Activated CD4-positive, alpha-beta T cell treated with anti-CD3 and anti-CD28 coated beads, Interleukin-2, amount 50 U/mL, for 4 hours (primary cell): ENCODE results near the gene MATN1.

Source experiments
- DNase-seq, 2 experiments: peaks; one replicate each; pipeline ENCODE4 v3.0.0-alpha.2; 2020

The MATN1 gene

DNA sequence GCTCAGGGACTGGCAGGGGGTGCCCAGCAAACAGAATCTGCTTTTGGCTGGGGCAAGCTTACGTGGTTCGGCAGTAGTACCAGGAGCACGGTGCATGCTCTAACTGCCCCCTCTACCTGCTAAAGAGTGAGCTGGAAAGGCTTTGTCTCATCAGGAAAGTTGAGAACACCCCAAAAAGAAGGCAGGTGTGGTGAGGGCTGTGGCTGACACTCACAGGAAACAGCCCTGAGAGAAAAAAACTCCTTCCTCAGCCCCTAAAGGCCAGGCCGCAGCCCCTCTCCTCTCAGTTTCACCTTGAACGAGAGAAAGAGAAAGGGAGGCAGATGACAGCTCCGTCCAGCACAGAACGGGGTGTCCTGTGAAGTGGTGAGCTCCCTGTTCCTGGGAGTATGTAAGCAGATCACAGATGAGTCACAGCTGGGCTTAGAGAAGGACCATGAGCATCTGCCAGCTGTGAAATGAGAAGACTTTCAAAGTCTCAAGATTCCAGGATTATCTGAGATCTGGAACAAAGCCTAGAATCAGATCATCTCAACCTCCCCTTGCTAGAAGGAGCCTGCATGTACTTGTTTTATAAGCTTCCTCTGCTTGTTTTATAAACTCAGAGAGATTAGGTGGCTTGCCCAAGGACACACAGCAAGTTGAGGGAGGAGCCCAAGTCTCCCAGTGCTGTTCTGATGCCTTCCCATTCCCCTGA is 20.8 kb upstream of the MATN1 start:
- DNase-seq = no peak

DNA sequence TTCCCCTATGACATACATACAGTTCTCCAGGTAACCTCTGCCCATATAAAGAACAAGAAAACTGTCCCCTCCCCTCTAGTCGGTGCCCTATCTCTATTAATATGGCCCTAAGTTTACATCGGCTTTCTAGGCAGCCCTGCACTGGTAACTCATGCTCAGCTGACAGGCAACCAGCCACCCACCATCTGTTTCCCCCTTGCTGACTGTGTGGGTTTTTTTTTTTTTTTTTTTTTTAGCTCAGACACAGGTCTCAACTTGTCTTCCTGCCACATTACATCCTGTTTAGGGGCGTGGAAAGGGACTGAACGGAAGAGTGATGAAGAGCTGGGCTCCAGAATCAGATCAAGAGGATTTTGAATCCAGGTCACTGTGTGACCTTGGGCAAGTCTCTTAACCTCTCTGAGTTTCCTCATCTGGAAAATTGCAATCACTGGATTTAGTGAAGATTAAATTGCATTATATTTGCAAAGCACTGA is 20.2 kb upstream of the MATN1 start:
- peak; percentile 62 to 67 for DNase-seq

DNA sequence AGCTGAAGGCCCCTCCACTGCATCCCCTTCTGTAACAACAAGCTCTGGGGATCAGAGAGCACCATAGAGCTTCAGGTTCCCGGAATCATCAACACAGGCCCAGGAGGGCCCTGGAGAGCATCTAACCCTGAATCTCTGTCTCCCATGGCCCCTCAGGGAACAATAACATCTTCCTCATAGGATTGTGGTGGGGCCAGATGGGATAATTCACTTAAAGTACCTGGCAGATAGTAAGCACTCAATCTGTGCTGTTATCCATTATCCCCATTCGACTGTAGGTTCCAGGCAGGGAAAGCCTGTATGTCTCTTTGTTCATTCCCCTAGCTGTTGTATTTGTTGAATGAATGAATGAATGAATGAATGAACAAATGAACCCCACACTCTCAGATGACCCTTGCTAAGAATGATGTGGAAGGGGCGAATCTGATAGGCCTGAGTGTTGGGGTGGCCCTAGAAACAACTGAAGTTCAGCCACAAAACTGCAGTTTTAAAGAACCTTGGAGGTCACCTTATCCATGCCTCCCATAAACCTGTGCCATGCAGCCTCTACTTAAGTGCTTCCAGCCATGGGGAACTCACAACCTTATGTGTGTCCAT is 19.7 kb upstream of the MATN1 start:
- no peak for DNase-seq

DNA sequence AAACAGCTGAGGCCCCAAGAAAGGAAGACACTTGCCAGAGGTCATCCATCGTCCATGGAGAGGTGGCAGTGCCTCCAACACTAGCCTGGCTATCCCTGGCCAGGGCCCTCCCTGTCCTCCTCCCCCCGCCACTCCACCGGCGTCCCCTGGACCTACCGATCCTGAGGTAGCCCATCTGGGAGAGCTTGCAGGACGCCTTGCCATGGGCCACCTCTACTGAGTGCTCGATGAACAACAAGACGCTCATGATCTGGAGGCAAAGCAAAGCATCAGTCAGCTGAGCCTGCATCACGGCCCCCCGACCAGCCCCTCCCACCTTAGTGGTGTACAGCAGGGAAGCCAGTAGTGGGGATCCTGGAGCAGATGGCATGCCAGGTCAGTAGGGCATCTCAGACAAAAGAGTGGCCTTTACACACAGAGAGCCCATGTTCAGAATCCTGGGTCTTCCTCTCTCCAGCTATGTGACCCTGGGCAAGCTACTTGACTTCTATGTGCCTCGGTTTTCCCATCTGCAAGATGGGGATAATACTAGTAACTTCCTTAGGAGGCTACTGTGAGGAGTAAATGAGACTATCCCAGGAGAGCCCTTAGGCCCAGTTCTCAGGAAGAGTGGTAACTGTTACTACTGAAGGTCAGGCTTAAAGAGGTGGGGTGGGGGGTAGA is 19.0 kb upstream of the MATN1 start:
- DNase-seq = no peak

DNA sequence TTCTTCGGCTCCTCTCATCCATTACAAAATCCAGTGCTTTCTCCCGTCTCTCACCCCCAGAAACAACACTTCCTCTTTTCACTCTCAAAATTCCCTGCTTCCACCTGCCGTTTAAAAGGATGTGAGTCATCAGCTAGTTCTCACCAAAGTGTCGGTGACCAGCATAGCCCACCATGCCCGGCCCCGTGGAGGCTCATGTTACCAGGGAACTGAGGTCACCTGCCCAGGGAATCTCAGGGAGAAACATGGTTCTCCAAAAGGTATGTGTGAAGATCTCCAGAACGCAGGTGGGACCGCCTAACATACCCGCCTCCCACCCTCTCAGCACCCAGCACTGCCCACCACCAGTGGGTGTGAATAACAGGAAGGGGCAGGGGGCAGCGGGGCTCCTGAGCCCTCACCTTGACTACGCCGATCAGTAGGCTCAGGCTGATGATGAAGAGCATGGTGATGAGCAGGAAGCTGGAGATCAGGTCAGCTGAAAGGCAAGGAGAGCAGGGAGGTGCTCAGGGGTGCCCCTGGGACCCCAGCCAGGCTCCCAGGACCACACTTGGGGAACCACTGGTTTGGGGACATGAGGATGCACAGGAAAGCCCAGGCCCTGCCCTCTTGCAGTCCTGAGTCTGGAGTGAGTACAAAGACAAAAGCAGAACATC is 18.0 kb upstream of the MATN1 start:
- DNase-seq = no peak

DNA sequence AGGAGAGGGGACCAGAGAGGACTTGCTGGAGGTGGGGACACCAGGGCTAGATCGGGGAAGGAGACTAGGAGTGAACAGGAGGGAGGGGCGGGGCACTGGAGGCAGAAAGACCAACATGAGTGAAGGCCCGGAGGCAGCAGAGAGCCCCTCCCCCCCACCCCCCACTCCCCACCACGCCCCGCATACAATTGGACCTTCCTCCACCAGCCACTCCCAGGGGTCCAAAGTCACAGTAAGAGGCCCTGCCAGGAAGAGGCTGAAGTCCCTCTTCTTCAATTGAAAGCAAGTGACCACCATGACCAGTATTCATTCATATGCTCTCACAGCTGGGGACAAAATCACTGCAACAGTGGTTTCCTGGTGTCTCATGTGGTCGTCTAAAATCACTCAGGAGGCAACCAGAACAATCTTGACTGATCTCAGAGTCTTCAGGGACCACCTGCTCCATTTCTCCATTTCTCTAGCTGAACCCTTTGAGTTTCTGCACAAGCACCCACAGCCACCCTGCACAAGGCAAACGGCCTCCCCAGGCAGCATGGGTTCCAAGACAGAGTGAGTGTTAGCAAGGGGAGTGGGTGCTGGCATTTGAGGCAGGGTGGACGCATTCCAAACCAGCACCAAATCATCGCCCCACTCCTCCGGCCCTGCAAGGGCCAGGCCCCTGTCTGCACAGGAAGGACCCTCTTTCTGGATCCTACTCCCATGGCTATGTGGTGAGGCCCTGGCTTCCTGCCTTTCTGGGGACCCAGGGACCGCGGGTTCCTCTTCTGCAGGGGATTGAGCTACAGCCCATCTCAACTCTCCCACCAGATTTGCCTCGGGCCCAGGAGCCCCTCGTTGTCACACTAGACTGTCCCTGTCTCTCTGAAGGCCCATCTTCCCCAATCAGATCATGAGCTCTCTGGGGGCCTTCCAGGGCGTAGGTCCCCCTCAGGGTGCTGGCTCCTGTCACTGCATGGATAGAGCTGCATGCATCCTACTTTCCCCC is 17.2 kb upstream of the MATN1 start:
- DNase-seq = no peak

DNA sequence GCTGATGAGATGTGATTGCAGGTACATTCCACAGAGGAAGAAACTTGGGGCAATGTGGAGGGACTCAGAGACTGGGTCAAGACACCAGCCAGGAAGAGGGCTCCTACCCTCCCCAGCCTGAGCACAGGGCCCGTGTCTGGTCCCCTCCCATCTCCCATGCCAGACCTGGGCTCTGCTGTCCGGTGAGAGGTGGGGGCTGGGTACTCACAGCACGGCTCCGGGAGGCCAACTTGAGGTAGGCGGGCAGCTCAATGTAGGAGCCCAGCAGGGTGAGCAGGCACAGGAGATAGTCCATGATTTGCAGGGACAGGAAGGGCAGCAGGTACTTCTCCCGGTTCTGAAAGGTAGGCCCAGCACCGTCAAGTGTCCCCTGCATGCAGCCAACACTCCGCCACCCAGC is 16.2 kb upstream of the MATN1 start:
- no peak for DNase-seq

DNA sequence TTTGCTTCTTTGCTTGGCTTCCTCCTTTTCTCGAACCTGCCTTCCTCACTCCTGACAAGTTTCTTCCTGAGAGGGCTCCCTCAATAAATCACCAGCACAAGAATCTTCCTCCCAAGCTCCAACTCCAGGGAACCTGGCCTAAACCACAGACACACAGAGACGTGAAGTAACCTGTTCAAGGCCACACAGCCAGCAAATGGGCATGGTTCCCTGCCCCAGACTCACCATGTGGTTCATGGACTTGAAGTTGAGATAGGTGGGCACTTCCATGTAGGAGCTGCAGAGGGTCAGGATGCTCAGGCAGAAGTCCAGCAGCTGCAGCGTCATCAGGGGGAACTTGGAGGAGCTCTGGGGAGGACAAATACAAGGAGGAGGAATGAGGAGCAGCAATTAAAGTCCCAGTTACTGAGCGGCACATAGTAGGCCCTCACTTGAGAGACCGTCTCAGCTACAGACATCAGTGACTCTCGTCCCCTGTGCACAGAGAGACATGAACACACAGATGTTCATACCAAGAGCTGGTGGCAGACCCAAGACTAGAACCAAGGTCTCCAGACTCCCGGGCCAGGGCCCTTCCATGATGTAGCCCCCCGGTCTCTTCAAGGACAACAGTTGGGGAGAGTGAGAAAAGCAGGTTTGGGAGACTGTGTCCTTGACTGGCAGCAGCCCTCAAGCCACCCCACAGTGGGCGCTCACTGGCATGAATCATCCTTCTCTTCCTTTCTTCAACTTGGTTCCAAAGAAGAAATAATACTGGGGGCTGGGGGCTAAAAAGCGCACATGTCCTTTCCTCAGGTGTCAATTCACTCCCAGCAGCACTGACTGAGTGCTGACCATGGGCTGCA is 15.6 kb upstream of the MATN1 start:
- no peak for DNase-seq

DNA sequence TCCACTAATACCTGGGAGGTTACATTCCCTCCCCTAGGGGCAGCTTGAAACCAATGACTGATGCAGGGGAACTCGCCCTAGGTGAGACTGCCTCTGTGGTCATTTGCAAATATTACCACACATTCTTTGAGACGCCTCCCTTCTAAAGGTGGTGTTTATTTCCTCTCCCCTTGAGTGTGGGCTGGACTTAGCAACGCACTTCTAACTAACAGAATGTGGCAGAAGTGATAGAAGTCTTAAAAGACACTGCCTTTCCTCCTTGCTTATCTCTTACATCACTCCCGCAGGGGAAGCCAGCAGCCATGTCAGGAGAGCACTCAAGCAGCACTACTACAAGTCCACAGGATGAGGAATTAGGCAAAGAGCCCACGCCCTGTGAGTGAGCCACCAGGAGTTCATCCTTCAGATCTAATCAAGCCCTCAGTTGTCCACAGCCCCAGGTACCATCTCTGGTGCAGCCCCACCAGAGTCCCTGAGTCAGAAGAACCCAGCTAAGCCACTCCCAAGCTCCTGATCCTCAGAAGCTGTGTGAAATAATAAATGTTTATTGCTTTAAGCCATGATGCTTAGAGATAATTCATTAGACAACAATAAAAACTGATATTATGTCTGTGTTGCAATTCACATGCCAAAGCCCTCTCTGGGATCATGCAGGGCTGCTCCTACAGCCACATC is 14.8 kb upstream of the MATN1 start:
- DNase-seq = no peak

DNA sequence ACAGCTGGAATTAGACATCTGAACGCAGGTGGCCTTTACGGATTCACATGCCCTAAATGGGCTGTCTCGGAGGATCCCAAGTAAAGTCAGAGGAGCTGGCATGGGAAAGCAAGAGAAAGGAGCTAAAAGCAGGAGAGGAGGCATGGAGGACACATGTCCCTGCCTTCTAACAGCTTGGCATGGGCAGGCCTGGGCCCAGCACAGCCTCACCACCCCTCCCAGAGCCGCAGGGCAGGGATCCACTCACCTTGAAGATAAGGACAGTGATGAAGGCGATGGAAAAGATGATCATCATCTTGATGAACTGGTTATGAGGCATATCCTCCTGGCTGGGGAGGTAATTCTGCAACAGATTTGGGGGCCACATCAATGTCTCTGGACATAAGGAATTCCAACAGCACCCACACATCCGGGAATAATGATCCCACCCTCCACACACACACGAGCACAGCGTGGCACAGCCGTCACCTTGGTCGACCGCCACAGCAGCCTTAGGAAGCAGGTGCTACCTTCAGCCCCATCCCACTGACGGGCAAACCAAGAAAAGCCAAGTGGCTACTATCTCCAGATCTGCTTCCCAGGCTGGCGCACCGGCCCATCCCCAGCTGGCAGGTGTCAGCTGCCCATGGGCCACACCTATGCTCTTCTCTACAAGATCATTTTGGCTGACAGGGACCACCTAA is 14.1 kb upstream of the MATN1 start:
- no peak for DNase-seq

DNA sequence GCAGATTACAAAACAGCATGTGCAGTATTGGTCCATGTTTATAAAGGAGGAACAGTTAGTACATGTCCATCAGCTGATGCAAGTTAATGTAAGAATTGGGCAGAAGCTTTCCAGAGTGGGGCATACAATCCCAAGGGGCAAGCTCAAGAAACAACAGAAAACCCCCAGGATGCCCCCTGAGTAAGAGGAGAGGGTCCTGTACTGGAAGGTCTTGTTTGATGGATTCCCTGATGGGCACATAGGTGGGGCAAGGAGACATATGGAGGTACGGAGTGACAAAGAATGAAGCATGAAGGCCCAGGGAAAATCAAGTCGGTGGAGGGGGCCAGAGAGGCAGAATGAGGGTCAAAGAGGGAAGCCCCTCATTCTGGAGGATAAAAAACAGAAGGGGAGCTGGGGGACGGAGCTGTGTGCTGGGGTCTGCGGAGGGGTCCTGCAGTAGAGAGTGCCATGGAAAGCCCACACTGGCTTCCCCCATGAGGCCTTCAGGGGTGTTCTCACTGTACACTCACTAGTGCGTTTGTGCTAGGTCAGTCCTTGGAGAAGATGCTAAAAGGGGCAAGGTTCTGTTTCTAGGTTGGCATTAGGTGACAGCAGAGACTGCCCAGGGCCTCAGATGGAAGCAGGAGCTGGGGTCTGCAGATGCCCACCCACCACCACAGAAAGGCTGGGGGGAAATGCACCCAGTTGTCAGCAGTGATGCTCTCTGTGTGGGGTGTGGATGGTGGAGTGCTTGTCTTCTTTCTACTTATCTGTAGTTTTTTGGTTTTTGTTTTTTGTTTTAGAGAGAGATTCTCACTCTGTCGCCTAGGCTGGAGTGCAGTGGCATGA is 12.5 kb upstream of the MATN1 start:
- DNase-seq = no peak

DNA sequence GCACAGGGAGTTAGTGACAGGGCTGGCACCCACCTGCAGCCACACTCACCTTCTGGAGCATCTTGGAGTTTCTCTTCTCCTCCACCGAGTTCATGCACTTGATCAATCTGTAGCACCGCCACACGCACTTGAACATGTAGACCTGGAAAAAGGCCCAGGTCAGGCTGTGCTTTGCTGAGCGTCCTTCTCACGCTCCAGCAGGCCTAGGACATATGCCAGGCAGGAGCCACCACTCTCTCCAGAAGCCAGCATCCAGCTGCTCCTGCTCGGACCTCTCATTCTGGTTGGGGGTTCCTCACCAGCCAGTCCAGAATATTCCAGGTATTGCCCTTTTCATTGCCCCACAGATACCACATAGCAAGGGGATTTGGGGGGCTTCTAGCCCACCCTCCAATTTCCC is 11.7 kb upstream of the MATN1 start:
- DNase-seq = no peak

DNA sequence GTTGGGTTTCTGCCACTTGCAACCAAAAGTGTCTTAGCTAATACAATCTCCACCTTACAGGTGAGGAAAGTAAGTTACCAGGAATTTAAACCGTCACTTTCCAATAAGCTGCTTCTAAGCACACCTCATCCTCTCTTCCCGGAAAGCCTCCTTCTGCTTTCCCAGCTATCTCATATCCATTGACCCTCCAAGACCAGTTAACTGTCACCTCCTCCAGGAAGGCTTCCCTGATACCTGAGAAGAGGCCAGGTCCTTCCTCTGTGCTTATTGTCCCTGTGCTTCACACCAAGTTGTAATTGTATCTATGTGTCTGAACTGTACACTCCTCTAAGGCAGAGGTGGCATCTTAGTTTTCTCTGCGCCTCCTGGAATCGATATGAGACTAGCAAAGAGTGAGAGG is 11.2 kb upstream of the MATN1 start:
- no peak for DNase-seq

DNA sequence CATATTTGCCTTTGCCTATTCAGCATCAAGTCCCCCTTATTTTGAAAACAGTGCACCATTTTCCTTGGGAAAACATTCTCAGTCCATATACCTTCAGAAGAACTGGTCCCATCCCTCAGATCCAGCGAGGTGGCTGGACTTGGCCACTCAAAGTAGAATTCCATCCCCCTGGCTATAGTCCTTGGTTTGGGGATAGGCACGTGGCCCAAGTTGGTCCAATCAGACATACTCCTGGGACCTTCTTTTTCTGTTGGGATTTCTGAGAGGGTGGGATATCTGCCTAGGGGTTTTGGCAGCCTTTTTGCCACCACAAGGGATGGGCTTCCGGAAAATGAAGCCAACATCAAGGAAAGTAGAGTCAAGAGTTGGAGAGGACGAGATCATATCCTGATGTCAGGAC is 10.7 kb upstream of the MATN1 start:
- DNase-seq = no peak

DNA sequence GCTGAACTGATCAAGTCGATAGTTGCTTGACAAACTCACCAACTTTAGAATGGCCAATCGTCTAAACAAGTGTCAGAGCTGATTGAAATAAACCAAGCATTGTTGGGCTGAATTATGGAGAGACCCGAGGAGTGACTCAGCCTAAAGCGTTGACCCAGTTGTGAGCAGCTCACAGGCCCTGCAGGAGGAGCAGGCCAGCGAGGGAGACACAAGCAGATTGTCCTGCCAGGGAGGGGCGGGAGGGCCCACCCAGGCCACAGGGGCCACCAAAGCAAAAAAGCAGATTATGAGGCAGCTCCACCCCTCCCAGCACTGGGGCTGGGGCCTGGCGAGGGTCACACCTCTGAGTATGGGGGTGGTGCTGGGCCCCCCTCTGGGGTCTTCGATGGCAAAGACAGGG is 10.1 kb upstream of the MATN1 start:
- no peak for DNase-seq

DNA sequence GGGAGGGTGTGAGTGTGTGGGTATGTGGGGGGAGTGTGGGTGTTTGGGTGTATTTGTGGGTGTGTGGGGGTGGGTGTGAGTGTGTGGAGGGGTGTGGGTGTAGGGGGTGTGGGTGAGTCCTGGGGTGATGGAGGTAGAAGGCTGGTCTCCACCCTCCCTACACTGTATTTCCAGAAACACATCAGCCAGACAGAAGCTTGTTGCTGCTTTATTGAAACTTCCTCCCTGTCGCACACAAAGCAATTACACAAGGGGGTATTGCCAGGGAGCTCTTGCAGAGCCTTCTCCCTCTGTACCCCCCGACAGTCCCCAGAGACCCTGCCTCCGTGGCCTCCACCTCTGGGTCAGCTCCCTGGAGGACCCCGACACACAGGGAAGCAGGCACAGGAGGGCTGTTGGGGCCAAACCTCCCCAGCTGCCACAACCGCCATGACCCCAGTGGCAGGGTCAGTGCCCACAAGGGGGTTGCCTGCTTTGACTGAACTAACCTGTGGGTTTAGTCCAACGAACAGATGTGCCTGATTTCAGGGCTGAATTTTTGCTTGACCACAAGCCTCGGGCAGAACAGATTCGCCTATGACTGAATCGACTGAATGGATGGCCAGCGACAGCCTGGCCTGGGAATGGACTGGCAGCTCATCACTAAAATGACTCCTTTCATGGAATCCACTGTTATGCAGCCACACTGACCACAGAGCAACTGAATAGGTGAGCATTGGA is 9.1 kb upstream of the MATN1 start:
- no peak for DNase-seq

DNA sequence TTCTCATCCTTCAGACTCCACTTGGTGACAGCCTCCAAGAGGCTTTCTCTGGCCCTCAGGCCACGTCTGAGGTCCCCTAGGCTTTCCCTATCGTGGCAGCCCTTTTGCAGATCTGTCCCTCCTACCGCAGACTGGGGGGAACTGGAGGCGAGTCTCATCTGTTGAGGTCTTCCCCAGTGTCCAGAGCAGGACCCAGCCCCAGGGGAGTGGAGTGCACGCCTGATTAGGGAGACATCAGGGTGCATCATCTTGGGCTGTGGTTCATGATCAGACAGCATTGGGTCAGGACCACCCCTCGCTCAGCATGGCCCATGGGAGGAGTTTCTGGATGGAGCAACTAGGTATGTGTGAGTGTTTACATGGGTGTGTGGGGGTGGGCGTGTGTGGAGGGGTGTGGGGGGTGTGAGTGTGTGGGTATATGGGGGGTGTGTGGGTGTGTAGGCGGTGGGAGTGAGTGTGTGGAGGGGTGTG is 8.5 kb upstream of the MATN1 start:
- DNase-seq = no peak

DNA sequence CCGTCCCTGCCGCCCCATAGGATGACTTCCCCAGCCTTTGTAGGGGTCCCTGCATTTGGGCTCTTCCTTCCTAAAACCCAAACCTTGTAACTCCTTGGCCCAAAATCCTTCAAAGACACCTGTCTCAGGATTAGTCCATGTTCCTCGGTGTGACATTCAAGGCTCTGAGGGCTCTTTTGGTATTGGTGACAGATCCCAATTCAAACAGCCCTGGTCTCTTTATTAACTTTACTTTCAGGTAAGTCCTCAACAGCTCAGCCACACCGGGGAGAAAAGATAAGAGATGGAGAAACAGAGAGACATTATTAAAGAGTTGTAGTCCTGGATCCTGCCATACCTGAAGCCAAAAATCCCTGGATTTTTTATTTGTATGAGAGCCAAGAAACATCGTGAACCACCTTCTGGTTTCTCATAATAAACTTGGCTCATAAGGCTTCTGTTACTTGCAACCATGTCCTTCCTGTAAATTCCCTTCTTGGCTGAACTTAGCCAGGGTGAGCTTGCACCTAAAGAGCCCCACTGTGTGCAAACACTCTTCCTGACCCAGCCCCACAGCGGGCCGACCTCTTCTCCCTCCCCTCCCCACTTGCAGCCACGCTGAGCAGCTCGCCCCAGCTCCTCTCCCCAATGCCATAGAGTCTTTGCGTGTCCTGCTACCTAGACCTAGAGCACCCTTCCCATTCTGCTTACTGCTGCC is 7.9 kb upstream of the MATN1 start:
- no peak for DNase-seq
